Gastrocnemius medialis (tissue), 4 donors: Measurements from ENCODE around the gene CBX5. TPM values are rescaled to one million over a fixed set of nuclear protein-coding genes. Genes with fewer than 3 reads are reported as not detected.
A peak's percentile ranks its signal among the peaks of the same experiment; 100 is the strongest.
"Not testable (repeated sequence)": the region's sequence is repeated elsewhere in the genome, so short reads cannot be mapped to it uniquely, and the experiment has no call there.

Source experiments
- ATAC-seq, 2 donors: fragments of 150-250 bp; one replicate each; pipeline ENCODE4 v1.9.1; 2016
- DNase-seq, 2 donors: peaks; one replicate each; pipeline ENCODE4 v3.0.0-alpha.2; 2019
- H3K27ac ChIP-seq, 4 donors: fragments of 200-600 bp; sonication (generic); 1 replicate in 1 of 4; 2 replicates in 3 of 4; pipeline ENCODE4 v1.5.1; 2016 to 2018; ENCODE audit warnings: mild to moderate bottlenecking in 2 of 4, moderate library complexity in 1 of 4
- H3K27me3 ChIP-seq, 3 donors: fragments of 200-600 bp; sonication (generic) in 2 of 3; 1 replicate in 1 of 3; 2 replicates in 2 of 3; pipeline versions ENCODE4 v1.5.1 to v1.6.0; 2016 to 2019; ENCODE audit warnings: mild to moderate bottlenecking in 1 of 3, moderate library complexity in 1 of 3
- H3K36me3 ChIP-seq, 2 donors: fragments of 200-600 bp; sonication (generic) in 1 of 2; one replicate each; pipeline ENCODE4 v1.5.1; 2017 to 2018
- H3K4me1 ChIP-seq, 2 donors: fragments of 200-600 bp; sonication (generic) in 1 of 2; one replicate each; pipeline ENCODE4 v1.5.1; 2016 to 2017; ENCODE audit warnings: mild to moderate bottlenecking in 2 of 2
- H3K4me3 ChIP-seq, 4 donors: fragments of 200-600 bp; sonication (generic) in 3 of 4; 1 replicate in 1 of 4; 2 replicates in 3 of 4; pipeline ENCODE4 v1.5.1; 2016 to 2019; ENCODE audit warnings: mild to moderate bottlenecking in 2 of 4
- H3K9me3 ChIP-seq, 3 donors: fragments of 200-600 bp; sonication (generic) in 2 of 3; 1 replicate in 1 of 3; 2 replicates in 2 of 3; pipeline ENCODE4 v1.5.1; 2016 to 2019
- POLR2A ChIP-seq, 2 donors: fragments of 450-650 bp; IDR thresholded peaks; one replicate each; pipeline ENCODE4 v1.6.1; 2017; ENCODE audit warnings: antibody characterized with exemption in 2 of 2, mild to moderate bottlenecking in 2 of 2, moderate library complexity in 2 of 2
- in situ Hi-C, 4 donors: fragments of 200-750 bp; cut with MboI; loops; one replicate each; pipeline versions ENCODE4 v1.15.0 to v1.8.0; 2017; ENCODE audit warnings: low sequenced_read_pairs in 4 of 4
- intact Hi-C: fragments of 100-400 bp; cut with DNase I; formaldehyde crosslinking; loops from one replicate; pipeline ENCODE4 v1.15.1; 2023; ENCODE audit warnings: low total_unique reads
- total RNA-seq, 4 donors: library from RNA; depleted of rRNA; stranded (reverse); fragments of >200 nt; gene quantifications; one replicate each; pipeline versions ENCODE4 v1.1.0 to v1.2.3, GENCODE V29; 2016
- TF ChIP-seq, protein P1 (sequence below), 5 experiments: fragments of 450-650 bp in 3 of 5; fragments of 200-600 bp in 2 of 5; sonication (generic) in 2 of 5; IDR thresholded peaks in 4 of 5; conservative IDR thresholded peaks in 1 of 5; 1 replicate in 4 of 5; 2 replicates in 1 of 5; pipeline ENCODE4 v1.5.1; 2016 to 2019; ENCODE audit warnings: antibody characterized with exemption in 5 of 5, mild to moderate bottlenecking in 3 of 5, moderate library complexity in 3 of 5

CBX5 gene
- total RNA-seq, 4 donors from 2014 or later: 7.9 to 8.9 (median 8.1) TPM

DNA sequence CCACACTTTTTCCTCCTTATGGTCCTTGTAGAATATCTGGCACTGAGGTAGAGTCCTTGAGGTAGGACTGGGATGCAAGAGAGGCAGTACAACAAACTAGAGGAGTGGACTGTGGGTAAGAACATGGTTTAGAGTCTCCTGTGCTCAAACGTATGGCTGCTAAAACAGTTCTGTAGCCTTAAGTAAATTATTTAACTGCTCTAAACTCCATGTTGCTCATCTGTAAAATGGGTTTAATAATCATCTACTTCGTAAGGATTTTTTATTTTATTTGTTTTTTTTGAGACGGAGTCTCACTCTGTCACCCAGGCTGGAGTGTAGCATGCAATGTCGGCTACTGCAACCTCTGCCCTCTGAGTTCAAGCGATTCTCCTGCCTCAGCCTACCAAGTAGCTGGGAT is 41.4 kb upstream of the CBX5 start:
- TF ChIP-seq, protein P1, sequence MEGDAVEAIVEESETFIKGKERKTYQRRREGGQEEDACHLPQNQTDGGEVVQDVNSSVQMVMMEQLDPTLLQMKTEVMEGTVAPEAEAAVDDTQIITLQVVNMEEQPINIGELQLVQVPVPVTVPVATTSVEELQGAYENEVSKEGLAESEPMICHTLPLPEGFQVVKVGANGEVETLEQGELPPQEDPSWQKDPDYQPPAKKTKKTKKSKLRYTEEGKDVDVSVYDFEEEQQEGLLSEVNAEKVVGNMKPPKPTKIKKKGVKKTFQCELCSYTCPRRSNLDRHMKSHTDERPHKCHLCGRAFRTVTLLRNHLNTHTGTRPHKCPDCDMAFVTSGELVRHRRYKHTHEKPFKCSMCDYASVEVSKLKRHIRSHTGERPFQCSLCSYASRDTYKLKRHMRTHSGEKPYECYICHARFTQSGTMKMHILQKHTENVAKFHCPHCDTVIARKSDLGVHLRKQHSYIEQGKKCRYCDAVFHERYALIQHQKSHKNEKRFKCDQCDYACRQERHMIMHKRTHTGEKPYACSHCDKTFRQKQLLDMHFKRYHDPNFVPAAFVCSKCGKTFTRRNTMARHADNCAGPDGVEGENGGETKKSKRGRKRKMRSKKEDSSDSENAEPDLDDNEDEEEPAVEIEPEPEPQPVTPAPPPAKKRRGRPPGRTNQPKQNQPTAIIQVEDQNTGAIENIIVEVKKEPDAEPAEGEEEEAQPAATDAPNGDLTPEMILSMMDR (IDR thresholded peaks at IDR 0.05 in 4 of 5, conservative IDR thresholded peaks at IDR 0.05 in 1 of 5): no peak
- TF ChIP-seq POLR2A (IDR thresholded peaks at IDR 0.05): no peak
- Histone ChIP-seq H3K4me3 (no peak overlapping the region), H3K36me3 (no peaks in the 10 kb centered on the region), H3K4me1 (peaks cover 8 to 10% of the 10 kb centered on the region in 2 donors), H3K27me3 (no peaks in the 10 kb centered on the region), H3K27ac (no peak overlapping the region), H3K9me3 (no peaks in the 10 kb centered on the region)
- intact Hi-C loops (no loop called here), in situ Hi-C loops (no loop called here)
- DNase-seq (no peak), ATAC-seq (no peak)

DNA sequence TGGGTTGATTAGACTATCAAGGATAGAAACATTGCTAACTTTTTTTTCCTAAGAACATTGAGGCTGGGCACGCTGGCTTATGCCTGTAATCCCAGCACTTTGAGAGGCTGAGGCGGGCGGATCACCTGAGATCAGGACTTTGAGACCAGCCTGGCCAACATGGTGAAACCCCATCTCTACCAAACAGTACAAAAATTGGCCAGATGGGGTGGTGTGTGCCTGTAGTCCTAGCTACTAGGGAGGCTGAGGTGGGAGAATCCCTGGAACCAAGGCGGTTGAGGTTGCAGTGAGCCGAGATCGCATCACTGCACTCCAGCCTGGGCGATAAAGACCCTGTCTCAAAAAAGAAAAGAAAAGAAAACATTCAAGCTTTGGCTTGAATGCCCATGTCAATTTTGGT is 32.4 kb upstream of the CBX5 start:
- H3K4me3 ChIP-seq, H3K4me1 ChIP-seq, H3K27me3 ChIP-seq, DNase-seq, H3K9me3 ChIP-seq, ATAC-seq, in situ Hi-C loops, H3K27ac ChIP-seq, H3K36me3 ChIP-seq, intact Hi-C loops: not testable (repeated sequence)

DNA sequence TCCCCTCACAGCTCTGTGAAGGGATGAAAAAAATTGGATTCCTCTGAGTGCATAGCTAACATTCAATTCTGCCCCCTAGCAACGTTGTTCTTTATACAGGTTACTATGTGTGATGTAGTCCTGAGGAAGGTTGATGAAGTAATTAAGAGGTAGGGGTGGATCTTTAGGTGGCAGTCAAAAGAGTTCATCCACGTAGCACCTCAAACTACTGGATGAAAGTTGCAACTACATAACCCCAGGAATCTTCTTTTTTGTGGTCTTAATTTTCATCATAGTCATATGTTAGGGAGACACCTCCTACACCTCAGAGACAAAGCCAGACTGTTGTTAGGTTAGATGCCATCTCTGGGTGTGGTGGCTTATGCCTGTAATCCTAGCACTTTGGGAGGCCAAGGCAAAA is 31.1 kb upstream of the CBX5 start:
- no peaks in the 10 kb centered on the region for H3K9me3 ChIP-seq
- DNase-seq (no peak), ATAC-seq (no peak)
- no peak for TF ChIP-seq POLR2A (IDR thresholded peaks at IDR 0.05)
- TF ChIP-seq, protein P1 (IDR thresholded peaks at IDR 0.05 in 4 of 5, conservative IDR thresholded peaks at IDR 0.05 in 1 of 5): no peak
- in situ Hi-C loops: no loop called here
- H3K36me3 ChIP-seq: no peaks in the 10 kb centered on the region
- H3K27me3 ChIP-seq: no peaks in the 10 kb centered on the region
- H3K4me3 ChIP-seq: no peak overlapping the region
- H3K4me1 ChIP-seq: no peaks in the 10 kb centered on the region
- intact Hi-C loops: no loop called here
- H3K27ac ChIP-seq: no peak overlapping the region

DNA sequence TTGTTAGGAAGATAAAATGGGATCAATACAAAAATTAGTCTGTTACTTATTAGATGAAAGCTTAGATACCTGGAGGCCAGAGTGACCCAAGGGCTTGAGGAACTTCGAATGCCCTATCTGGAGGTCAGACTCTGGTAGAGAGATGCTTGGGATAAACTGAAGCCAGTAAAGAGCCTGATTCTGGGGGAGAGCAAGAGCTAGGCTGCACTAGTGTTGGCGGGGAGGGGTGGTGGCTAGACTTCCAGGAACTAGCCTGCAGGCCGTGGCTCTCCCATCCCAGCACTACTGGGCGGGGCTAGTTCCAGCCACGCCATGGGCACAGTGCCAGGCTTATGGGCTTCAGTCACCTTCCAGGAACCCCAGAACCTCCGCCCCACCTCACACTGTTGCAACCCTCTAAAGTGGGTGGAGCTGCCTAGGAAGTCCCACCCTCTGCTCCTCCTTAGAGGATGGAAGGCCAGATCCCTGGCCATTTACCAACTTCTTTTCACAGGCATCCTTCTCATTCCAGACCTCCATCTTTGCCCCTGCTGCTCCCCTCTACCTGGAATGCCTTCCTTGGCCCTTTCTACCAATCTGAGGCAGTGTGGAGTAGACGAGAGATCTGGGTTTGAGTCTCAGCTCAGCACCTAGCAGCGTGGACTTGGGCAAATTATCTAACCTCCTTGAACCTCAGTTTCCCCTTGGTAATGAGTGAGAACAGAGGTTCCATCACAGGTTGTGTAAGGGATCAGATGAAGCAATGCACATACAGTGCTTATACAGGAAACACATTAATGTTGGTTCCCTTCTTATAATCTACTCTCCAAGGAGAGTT is 27.2 kb upstream of the CBX5 start:
- in situ Hi-C loops: no loop called here
- Histone ChIP-seq H3K27ac (no peak overlapping the region), H3K27me3 (no peaks in the 10 kb centered on the region), H3K4me3 (no peak overlapping the region), H3K4me1 (peaks cover 4 to 10% of the 10 kb centered on the region in 2 donors), H3K36me3 (no peaks in the 10 kb centered on the region), H3K9me3 (no peaks in the 10 kb centered on the region)
- ATAC-seq (no peak), DNase-seq (peak in 1 of 2 donors; percentile 39)
- intact Hi-C loops: no loop called here
- no peak for TF ChIP-seq POLR2A (IDR thresholded peaks at IDR 0.05)
- TF ChIP-seq, protein P1 (IDR thresholded peaks at IDR 0.05 in 4 of 5, conservative IDR thresholded peaks at IDR 0.05 in 1 of 5): no peak

DNA sequence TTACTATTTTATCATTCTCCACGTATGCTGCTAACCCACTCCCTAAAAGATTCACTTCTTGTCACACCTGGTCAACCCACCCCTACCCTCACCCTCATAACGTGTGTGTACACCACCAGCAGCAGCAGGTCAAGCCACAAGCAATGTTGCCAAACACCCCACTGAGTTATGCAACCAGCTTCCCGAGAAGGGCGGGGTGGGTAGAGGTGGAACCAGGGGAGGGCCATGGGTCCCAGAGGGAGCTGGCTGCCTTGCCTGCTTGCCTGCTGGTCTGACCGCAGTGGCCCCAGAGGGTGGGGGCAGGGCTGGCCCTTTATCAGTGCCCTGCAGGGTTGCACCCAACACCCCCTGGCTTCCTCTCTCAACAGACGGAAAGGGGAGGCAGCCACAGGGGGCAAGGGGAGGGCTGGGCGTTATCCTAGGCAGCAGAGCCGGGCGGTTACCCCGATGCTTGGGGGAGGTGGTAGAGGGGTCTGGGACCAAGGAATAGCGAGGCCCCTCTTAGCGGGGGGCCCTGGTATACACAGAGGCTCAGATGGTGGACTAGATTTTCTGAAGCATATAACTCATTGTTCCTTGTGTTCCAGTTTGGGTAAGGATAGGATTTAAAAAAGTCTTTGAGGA is 24.4 kb upstream of the CBX5 start:
- DNase-seq (peak; percentile 28 to 79), ATAC-seq (peak; percentile 54 to 81)
- peaks cover 17 to 24% of the 10 kb centered on the region in 2 donors for H3K4me1 ChIP-seq
- intact Hi-C loops (no loop called here), in situ Hi-C loops (no loop called here)
- no peak overlapping the region for H3K4me3 ChIP-seq
- TF ChIP-seq, protein P1 (IDR thresholded peaks at IDR 0.05 in 4 of 5, conservative IDR thresholded peaks at IDR 0.05 in 1 of 5): no peak
- no peak for TF ChIP-seq POLR2A (IDR thresholded peaks at IDR 0.05)
- peak overlapping the region in 1 of 4 donors; percentile 32 for H3K27ac ChIP-seq
- no peaks in the 10 kb centered on the region for H3K9me3 ChIP-seq
- H3K36me3 ChIP-seq: no peaks in the 10 kb centered on the region
- no peaks in the 10 kb centered on the region for H3K27me3 ChIP-seq
